Right renal cortex interstitium (tissue), 3 donors: ENCODE results near the gene MIPEP. TPM values are rescaled to one million over a fixed set of nuclear protein-coding genes. Genes with fewer than 3 reads are reported as not detected.

Experiments
- DNase-seq, 3 donors: peaks; one replicate each; pipeline ENCODE4 v3.0.0-alpha.2; 2013; ENCODE audit warnings: low read depth in 3 of 3, low spot score in 2 of 3
- polyA plus RNA-seq, 3 donors: library from polyadenylated mRNA; unstranded; fragments of 120-200 nt; gene quantifications; one replicate each; pipeline ENCODE4 v1.2.1, GENCODE V29; 2013; ENCODE audit not compliant: insufficient read length in 3 of 3

Gene MIPEP
- polyA plus RNA-seq, 3 donors: 29.6 to 33.7 (median 29.8) TPM

DNA sequence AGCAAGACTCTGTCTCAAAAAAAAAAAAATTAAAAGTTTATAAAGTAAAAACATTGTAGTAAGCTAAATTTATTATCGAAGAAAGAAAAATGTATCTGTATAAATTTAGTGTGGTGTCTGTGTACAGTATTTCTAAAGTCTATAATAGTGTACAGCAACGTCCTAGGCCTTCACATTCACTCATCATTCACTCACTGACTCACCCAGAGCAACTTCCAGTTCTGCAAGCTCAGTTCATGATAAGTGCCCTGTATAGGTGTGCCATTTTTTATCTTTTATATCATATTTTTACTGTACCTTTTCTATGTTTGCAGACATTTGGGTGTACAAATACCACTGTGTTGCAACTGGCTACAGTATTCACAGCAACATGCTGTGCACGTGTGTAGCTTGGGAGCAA lies 200.9 kb downstream of the MIPEP start:
- DNase-seq: no peak

DNA sequence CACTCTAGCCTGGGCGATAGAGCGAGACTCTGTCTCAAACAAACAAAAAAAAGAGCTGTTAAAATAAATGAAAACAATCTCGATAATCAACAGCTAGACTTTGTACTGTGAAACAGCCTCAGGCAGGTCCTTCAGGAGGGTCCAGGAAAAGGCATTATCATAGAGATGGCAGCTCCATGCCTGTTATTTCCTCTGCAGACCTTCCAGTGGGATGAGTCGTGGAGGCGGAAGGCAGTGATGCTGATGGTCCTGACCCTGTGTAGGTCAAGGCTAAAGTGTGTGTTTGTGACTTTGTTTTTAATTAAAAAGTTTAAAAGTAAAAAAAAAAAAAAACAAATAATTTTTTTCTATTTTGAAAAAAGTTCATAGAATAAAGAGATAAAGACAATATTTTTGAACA lies 201.6 kb downstream of the MIPEP start:
- DNase-seq: no peak

DNA sequence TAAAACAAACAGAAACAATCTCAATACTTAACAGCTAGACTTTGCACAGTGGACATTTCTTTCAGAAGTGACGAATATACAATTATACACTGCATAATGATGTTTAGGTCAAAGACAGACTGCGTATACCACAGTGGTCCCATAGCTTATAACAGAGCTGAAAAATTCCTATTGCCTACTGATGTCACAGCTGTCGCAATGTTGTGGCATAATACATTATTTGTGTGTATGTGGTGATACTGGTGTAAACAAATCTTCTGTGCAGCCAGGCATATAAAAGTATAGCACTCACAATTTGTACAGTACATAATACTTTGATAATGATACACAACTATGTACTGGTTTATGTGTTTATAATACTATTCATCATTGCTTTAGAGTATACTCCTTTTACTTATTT lies 202.3 kb downstream of the MIPEP start:
- no peak for DNase-seq

DNA sequence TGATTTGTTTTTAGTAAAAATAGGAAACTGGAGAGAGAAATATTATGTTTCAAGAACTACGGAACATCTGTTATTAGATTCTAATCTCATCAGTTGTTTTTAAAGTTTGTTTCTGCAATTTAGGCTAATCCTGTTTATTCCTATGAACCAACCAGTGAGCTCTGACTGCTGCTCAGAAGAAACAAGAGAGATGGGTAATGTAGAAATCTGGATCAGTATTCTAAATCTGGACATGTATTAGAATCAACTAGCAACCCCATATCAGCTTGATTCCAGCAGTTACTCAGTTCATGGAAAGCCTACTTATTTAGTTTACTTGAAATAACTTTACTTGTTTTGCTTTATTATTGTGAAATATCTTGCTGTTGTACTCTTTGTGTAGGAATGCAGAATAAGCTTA lies 203.8 kb downstream of the MIPEP start:
- DNase-seq: no peak

DNA sequence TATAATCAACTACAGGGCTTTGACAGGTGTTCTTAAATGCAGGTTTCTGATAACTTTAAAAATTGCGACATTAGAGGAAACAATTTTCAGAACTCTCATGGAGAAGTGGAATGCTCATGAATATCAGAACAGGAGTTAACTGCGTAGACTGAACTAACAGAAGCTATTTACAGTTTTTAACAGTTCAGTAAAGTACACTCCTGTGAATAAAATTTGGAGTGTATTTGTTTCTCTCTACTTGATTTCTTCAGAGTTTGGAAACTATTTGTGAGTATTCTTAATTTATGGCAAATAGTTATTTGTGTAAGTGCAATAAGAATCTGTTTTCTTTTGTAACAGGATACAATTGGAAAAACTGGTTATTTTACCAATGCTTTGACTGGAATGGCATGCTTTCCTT lies 204.6 kb downstream of the MIPEP start:
- DNase-seq: no peak

DNA sequence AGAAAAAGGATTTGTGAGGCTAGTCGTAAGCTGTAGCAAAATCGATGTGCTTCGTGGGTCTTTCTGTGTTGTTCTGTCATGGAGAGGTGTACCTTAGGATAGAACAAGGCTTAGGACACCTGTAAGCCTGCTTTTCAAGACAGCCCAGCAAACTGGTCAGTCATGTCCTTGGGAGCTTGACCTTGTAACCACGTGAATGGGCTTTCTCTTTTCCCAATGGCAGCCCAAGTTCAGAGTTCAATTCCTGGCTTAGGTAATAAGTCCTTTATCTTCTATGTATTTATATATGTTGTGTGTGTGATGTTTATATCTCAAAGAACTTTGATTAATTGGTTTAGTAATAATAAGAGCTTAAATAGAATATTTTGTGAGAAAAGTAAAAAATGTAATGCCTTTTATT lies 206.1 kb downstream of the MIPEP start:
- DNase-seq: no peak

DNA sequence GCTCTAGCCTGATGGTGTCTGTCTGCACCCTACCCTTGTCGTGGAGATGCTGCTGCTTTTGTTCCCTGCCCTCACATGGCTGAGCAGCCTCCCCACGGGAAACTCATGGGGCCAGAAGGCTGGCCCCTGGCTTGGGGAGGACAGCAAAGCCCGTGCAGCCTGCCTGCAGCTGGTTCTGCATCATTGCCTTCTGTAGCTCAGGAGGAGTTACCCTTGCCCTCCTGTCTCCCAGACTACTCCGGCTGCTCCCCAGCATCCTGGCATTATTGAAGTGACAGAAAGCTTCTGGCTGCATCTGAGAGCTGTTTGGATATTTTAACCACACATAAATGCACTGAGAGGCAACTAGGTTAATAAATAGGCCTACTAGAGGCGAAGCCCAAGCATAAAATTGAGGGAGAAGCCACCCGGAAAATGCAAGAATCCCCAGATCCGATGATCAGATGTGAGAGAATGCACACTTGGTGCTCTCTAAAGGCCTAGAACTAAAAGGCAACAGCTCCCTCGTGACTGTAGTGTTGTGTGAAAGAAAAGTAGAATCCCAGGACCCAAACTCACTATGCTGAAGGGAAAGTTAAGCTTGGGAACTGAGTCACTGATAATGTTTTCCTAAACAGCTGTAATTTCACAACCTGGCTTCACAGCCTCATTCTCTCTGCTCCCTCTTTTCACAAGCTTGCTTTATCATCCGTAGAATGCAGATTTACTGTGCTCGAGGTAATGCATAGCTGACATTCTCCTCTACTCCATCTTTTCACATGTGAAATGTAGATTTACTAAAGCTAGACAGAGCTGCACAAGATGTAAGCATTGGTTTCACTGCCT lies 208.1 kb downstream of the MIPEP start:
- DNase-seq: no peak

Other genes starting within 250 kb of the MIPEP start
- under 1 TPM; 0.33 to 0.93 (median 0.60) TPM for gene C1QTNF9B, start 8.1 kb upstream of the MIPEP start, polyA plus RNA-seq